Subcutaneous abdominal adipose tissue (tissue), 5 donors: Measurements from ENCODE around the gene TBRG1.
"Not testable (repeated sequence)": the region's sequence is repeated elsewhere in the genome, so short reads cannot be mapped to it uniquely, and the experiment has no call there.

Source experiments
- H3K27ac ChIP-seq: one replicate; pipeline ENCODE4 v1.7.0; 2013; ENCODE audit warnings: low read depth, mild to moderate bottlenecking, inconsistent platforms, low read length, moderate library complexity
- H3K27me3 ChIP-seq, 5 donors: one replicate each; pipeline ENCODE4 v1.7.0; 2013; ENCODE audit warnings: low read length in 5 of 5, inconsistent platforms in 1 of 5; ENCODE audit not compliant: control insufficient read depth in 5 of 5, insufficient read depth in 4 of 5
- H3K36me3 ChIP-seq, 5 donors: one replicate each; pipeline ENCODE4 v1.7.0; 2013; ENCODE audit warnings: low read length in 5 of 5; ENCODE audit not compliant: control insufficient read depth in 5 of 5, insufficient read depth in 5 of 5
- H3K4me1 ChIP-seq, 5 donors: one replicate each; pipeline ENCODE4 v1.7.0; 2013; ENCODE audit warnings: low read length in 5 of 5, mild to moderate bottlenecking in 3 of 5, moderate library complexity in 1 of 5; ENCODE audit not compliant: control insufficient read depth in 5 of 5, insufficient read depth in 5 of 5
- H3K4me3 ChIP-seq, 5 donors: one replicate each; pipeline ENCODE4 v1.7.0; 2013; ENCODE audit warnings: low read length in 5 of 5, low read depth in 1 of 5
- H3K9ac ChIP-seq, 5 donors: one replicate each; pipeline ENCODE4 v1.7.0; 2013; ENCODE audit warnings: low read length in 5 of 5, mild to moderate bottlenecking in 4 of 5, moderate library complexity in 3 of 5
- H3K9me3 ChIP-seq, 5 donors: one replicate each; pipeline ENCODE4 v1.7.0; 2013; ENCODE audit warnings: low read length in 5 of 5; ENCODE audit not compliant: control insufficient read depth in 5 of 5
- donor health status: healthy.
- donor health status: healthy.
- donor health status: healthy.
- donor health status: healthy.
- donor health status: healthy.

The TBRG1 gene

GRCh38 chr11:124592627-124593026, 30.0 kb upstream of the TBRG1 start:
- Histone ChIP-seq H3K36me3 (no peaks in the 10 kb centered on the region), H3K27me3 (peaks cover 0 to 10% (median 0%) of the 10 kb centered on the region in 5 donors), H3K4me3 (no peak overlapping the region), H3K27ac (no peak overlapping the region), H3K9me3 (no peaks in the 10 kb centered on the region), H3K4me1 (no peaks in the 10 kb centered on the region), H3K9ac (no peak overlapping the region)

GRCh38 chr11:124595302-124595701, 27.4 kb upstream of the TBRG1 start:
- Histone ChIP-seq H3K9ac (no peak overlapping the region), H3K27me3 (peaks cover 0 to 11% (median 0%) of the 10 kb centered on the region in 5 donors), H3K9me3 (peaks cover 0 to 3% (median 0%) of the 10 kb centered on the region in 5 donors), H3K4me1 (no peaks in the 10 kb centered on the region), H3K27ac (no peak overlapping the region), H3K36me3 (no peaks in the 10 kb centered on the region), H3K4me3 (no peak overlapping the region)

- Histone ChIP-seq H3K27ac (no peak overlapping the region), H3K4me1 (no peaks in the 10 kb centered on the region), H3K36me3 (no peaks in the 10 kb centered on the region), H3K9ac (no peak overlapping the region), H3K9me3 (peaks cover 0 to 3% (median 0%) of the 10 kb centered on the region in 5 donors), H3K27me3 (peaks cover 0 to 7% (median 0%) of the 10 kb centered on the region in 5 donors), H3K4me3 (no peak overlapping the region)
Observed at GRCh38 chr11:124597626-124598025, 25.0 kb upstream of the TBRG1 start.

GRCh38 chr11:124600621-124601320, 21.9 kb upstream of the TBRG1 start:
- Histone ChIP-seq H3K9ac (no peak overlapping the region), H3K4me1 (no peaks in the 10 kb centered on the region), H3K27me3 (peaks cover 0 to 4% (median 0%) of the 10 kb centered on the region in 5 donors), H3K36me3 (no peaks in the 10 kb centered on the region), H3K27ac (no peak overlapping the region), H3K4me3 (no peak overlapping the region), H3K9me3 (peaks cover 0 to 3% (median 0%) of the 10 kb centered on the region in 5 donors)

GRCh38 chr11:124602193-124602592, 20.5 kb upstream of the TBRG1 start:
- no peaks in the 10 kb centered on the region for H3K4me1 ChIP-seq
- no peak overlapping the region for H3K4me3 ChIP-seq

GRCh38 chr11:124602723-124603122, 19.9 kb upstream of the TBRG1 start:
- H3K27me3 ChIP-seq, H3K9me3 ChIP-seq, H3K27ac ChIP-seq, H3K36me3 ChIP-seq, H3K4me1 ChIP-seq, H3K9ac ChIP-seq, H3K4me3 ChIP-seq: not testable (repeated sequence)

More at GRCh38 chr11:124602193-124602592, 20.5 kb upstream of the TBRG1 start:
- peaks cover 0 to 3% (median 0%) of the 10 kb centered on the region in 5 donors for H3K9me3 ChIP-seq
- no peaks in the 10 kb centered on the region for H3K36me3 ChIP-seq
- H3K9ac ChIP-seq = no peak overlapping the region
- peaks cover 0 to 4% (median 0%) of the 10 kb centered on the region in 5 donors for H3K27me3 ChIP-seq
- H3K27ac ChIP-seq = no peak overlapping the region

- H3K27me3 ChIP-seq = no peaks in the 10 kb centered on the region
- no peaks in the 10 kb centered on the region for H3K36me3 ChIP-seq
- no peak overlapping the region for H3K9ac ChIP-seq
- no peaks in the 10 kb centered on the region for H3K4me1 ChIP-seq
- H3K9me3 ChIP-seq = no peaks in the 10 kb centered on the region
- H3K27ac ChIP-seq = no peak overlapping the region
- H3K4me3 ChIP-seq = no peak overlapping the region
Observed at GRCh38 chr11:124605719-124606118, 16.9 kb upstream of the TBRG1 start.

- no peaks in the 10 kb centered on the region for H3K9me3 ChIP-seq
- no peak overlapping the region for H3K27ac ChIP-seq
- no peaks in the 10 kb centered on the region for H3K36me3 ChIP-seq
- H3K4me1 ChIP-seq = no peaks in the 10 kb centered on the region
- H3K27me3 ChIP-seq = peaks cover 0 to 2% (median 0%) of the 10 kb centered on the region in 5 donors
- no peak overlapping the region for H3K9ac ChIP-seq
- no peak overlapping the region for H3K4me3 ChIP-seq
Observed at GRCh38 chr11:124608147-124608546, 14.5 kb upstream of the TBRG1 start.

GRCh38 chr11:124610295-124610694, 12.4 kb upstream of the TBRG1 start:
- no peak overlapping the region for H3K27ac ChIP-seq

GRCh38 chr11:124611064-124611463, 11.6 kb upstream of the TBRG1 start, which contains the start of gene PANX3:
Gene PANX3, plus strand, starts transcription at chr11:124611428. Its CDS starts 129 bp downstream, at chr11:124611557.
- Histone ChIP-seq H3K9me3 (no peaks in the 10 kb centered on the region), H3K4me1 (no peaks in the 10 kb centered on the region), H3K9ac (no peak within 1 kb of the TSS), H3K27ac (no peak within 1 kb of the TSS), H3K27me3 (peaks cover 0 to 7% (median 2%) of the 10 kb centered on the region in 5 donors), H3K4me3 (no peak within 1 kb of the TSS), H3K36me3 (no peaks in the 10 kb centered on the region)

More at GRCh38 chr11:124610295-124610694, 12.4 kb upstream of the TBRG1 start:
- Histone ChIP-seq H3K27me3 (peaks cover 0 to 7% (median 2%) of the 10 kb centered on the region in 5 donors), H3K4me1 (no peaks in the 10 kb centered on the region), H3K9ac (no peak overlapping the region), H3K9me3 (no peaks in the 10 kb centered on the region), H3K36me3 (no peaks in the 10 kb centered on the region), H3K4me3 (no peak overlapping the region)
